Mesendoderm (in vitro differentiated cells): ENCODE results near the gene ARHGAP10.

Source experiments
- DNase-seq: peaks from one replicate; pipeline ENCODE4 v3.0.0; 2013
- H2AK5ac ChIP-seq: 2 replicates; pipeline ENCODE4 v1.6.1; 2013; ENCODE audit warnings: low read length, inconsistent platforms
- H2BK120ac ChIP-seq: 2 replicates; pipeline ENCODE4 v1.6.1; 2013; ENCODE audit warnings: low read depth, mild to moderate bottlenecking, low read length, moderate library complexity, mixed read lengths
- H2BK15ac ChIP-seq: replicated peaks from 2 replicates; pipeline ENCODE4 v1.6.1; 2013; ENCODE audit warnings: low read depth, mild to moderate bottlenecking, moderate library complexity
- H2BK5ac ChIP-seq: 2 replicates; pipeline ENCODE4 v1.6.1; 2013; ENCODE audit warnings: low read length, inconsistent platforms
- H3K18ac ChIP-seq: 2 replicates; pipeline ENCODE4 v1.6.1; 2013; ENCODE audit warnings: mild to moderate bottlenecking, low read length, mixed read lengths
- H3K23ac ChIP-seq: one replicate; pipeline ENCODE4 v1.6.1; 2013; ENCODE audit warnings: low read length
- H3K27ac ChIP-seq: 2 replicates; pipeline ENCODE4 v1.5.1; 2013; ENCODE audit warnings: low read depth, mild to moderate bottlenecking, inconsistent platforms, low read length, moderate library complexity
- H3K27me3 ChIP-seq: 2 replicates; pipeline ENCODE4 v1.6.1; 2013; ENCODE audit warnings: low read length, control low read depth, mild to moderate bottlenecking, inconsistent platforms; ENCODE audit not compliant: insufficient read depth, poor library complexity
- H3K36me3 ChIP-seq: 2 replicates; pipeline ENCODE4 v1.6.1; 2013; ENCODE audit warnings: low read length, inconsistent platforms; ENCODE audit not compliant: control insufficient read depth, insufficient read depth
- H3K4ac ChIP-seq: one replicate; pipeline ENCODE4 v1.6.1; 2013; ENCODE audit warnings: low read depth, mild to moderate bottlenecking, low read length, moderate library complexity
- H3K4me1 ChIP-seq: 2 replicates; pipeline ENCODE4 v1.6.1; 2013; ENCODE audit warnings: low read depth, low read length, inconsistent platforms; ENCODE audit not compliant: control insufficient read depth
- H3K4me2 ChIP-seq: 2 replicates; pipeline ENCODE4 v1.6.1; 2013; ENCODE audit warnings: low read length
- H3K4me3 ChIP-seq: 2 replicates; pipeline ENCODE4 v1.5.1; 2013; ENCODE audit warnings: mild to moderate bottlenecking, low read length
- H3K56ac ChIP-seq: one replicate; pipeline ENCODE4 v1.6.1; 2013; ENCODE audit warnings: low read length
- H3K79me1 ChIP-seq: 2 replicates; pipeline ENCODE4 v1.6.1; 2013; ENCODE audit warnings: low read length, inconsistent platforms
- H3K79me2 ChIP-seq: 2 replicates; pipeline ENCODE4 v1.6.1; 2013; ENCODE audit warnings: mild to moderate bottlenecking, low read length; ENCODE audit not compliant: control insufficient read depth, insufficient read depth
- H3K9ac ChIP-seq: 2 replicates; pipeline ENCODE4 v1.6.1; 2013; ENCODE audit warnings: low read length, inconsistent platforms
- H4K5ac ChIP-seq: one replicate; pipeline ENCODE4 v1.6.1; 2013; ENCODE audit warnings: low read length
- H4K8ac ChIP-seq: one replicate; pipeline ENCODE4 v1.6.1; 2013; ENCODE audit warnings: low read depth, mild to moderate bottlenecking, control low read depth, low read length, moderate library complexity
- WGBS: extraction: QIAGEN DNeasy Blood & Tissue Kit; methylation state at CpG from one replicate; pipeline ENCODE4 v1.1.7; 2013; ENCODE audit warnings: low lambda C conversion rate, missing lambda C conversion rate; ENCODE audit not compliant: insufficient coverage; ENCODE audit errors: extremely low coverage; 5-methylcytosine and 5-hydroxymethylcytosine counted together

Gene ARHGAP10

DNA sequence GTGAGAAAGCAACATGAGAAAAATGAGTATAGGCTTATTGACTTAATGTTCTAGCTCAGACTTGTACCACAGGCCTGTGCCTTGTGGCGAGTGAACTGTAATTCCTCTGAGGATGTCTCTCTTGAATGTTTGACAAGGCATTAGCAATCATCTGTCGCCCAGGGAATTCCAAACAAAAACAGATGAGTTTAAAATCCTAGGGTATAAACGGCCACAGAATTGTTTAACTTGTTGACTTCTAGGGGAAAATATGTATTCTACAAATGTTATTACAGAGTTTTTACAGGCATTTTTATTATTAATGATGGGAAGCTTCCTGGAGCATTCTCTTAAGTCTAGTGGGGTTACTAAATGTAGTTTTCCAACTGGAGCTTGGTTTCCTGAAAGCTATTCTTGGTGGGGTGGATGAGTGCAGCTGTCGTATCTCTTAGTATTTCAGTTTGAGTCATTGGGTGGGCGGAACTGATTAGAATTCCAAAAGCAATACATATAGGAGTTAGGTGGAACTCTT is 40.6 kb downstream of the ARHGAP10 start:
- Histone ChIP-seq H3K9ac (no peak overlapping the region), H4K8ac (no peak overlapping the region), H3K27me3 (no peaks in the 10 kb centered on the region), H2BK120ac (no peak overlapping the region), H2BK15ac (no peak overlapping the region), H3K4me3 (no peak overlapping the region), H3K79me1 (peaks cover 4% of the 10 kb centered on the region), H3K4me2 (no peak overlapping the region), H2BK5ac (no peak overlapping the region), H3K23ac (no peak overlapping the region), H3K27ac (no peak overlapping the region), H3K36me3 (no peaks in the 10 kb centered on the region), H2AK5ac (no peak overlapping the region), H3K4ac (no peak overlapping the region), H3K56ac (no peak overlapping the region), H3K79me2 (no peaks in the 10 kb centered on the region), H3K18ac (no peak overlapping the region), H4K5ac (no peak overlapping the region), H3K4me1 (peaks cover 2% of the 10 kb centered on the region)
- no CpG with 5 or more reads among the region's 5 CpGs for WGBS
- no peak for DNase-seq

DNA sequence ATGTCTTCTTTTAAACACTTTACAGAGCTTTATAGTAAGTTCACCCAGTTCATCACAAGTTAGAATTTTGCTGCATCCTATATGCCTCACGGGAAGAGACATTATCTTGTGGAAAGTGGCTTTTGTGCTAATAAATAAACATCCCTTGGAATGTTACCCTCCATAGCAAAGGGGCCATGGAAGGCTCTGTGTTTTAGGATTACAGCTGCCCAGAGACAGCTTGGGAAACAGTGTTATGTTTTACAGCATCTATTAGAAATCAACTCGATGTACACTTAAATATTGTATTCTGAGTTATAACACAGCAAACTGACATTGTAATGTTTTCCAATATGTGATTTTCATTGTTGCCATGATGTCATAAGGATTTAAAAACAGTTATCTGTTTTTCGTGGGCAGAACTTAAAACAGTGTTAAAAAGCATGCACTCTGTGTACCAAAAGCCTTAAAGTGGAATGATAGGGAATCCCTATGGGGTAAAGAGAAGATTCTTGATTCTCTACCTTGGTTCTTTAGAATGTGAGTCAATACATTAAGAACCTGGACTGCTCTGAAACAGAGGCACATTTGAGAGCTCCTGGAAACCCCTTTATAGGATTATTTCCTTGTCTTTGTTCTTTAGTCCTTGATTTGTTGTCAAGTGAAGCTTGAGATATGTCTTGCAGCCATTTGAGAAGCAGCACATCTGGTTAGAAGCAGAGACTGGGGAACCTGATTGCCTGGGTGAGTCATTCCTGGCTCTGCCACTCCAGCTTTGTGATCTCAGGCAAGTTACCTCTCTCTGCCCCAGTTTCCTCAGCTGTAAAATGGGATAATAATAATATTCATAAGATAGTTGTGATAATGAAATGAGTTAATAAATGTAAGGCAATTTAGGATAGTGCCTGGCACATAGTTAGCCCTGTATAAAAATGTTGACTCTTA is 41.6 kb downstream of the ARHGAP10 start:
- Histone ChIP-seq H3K56ac (no peak overlapping the region), H3K36me3 (no peaks in the 10 kb centered on the region), H3K9ac (no peak overlapping the region), H3K4ac (no peak overlapping the region), H3K79me1 (peaks cover 4% of the 10 kb centered on the region), H4K8ac (no peak overlapping the region), H4K5ac (no peak overlapping the region), H2BK5ac (no peak overlapping the region), H2BK15ac (no peak overlapping the region), H3K4me1 (peaks cover 2% of the 10 kb centered on the region), H3K27ac (no peak overlapping the region), H3K23ac (no peak overlapping the region), H3K27me3 (no peaks in the 10 kb centered on the region), H3K4me2 (no peak overlapping the region), H3K4me3 (no peak overlapping the region), H2AK5ac (no peak overlapping the region), H3K79me2 (no peaks in the 10 kb centered on the region), H2BK120ac (no peak overlapping the region), H3K18ac (no peak overlapping the region)
- WGBS, result no CpG with 5 or more reads among the region's 3 CpGs
- DNase-seq, result peak; percentile 33

DNA sequence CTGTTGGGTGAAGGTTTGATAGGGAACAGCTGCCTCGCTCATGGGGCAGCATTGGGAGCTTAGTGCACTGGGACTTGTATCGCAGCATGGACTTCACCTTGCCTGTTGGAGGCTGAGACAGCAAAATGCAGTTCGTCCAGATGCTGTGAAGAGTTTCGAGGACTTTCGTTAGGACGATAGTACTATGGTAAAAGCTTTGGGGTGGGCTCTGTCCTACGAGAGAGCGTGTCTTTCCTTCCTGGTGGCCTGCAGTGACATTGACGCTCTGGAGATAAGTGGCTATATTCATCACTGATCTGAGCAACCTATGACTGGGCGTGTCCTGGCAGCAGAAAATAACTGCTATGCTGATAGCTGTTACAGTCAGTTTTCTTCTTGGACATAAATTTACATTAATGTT is 44.8 kb downstream of the ARHGAP10 start:
- WGBS, result no CpG with 5 or more reads among the region's 10 CpGs
- H3K36me3 ChIP-seq, result no peaks in the 10 kb centered on the region

DNA sequence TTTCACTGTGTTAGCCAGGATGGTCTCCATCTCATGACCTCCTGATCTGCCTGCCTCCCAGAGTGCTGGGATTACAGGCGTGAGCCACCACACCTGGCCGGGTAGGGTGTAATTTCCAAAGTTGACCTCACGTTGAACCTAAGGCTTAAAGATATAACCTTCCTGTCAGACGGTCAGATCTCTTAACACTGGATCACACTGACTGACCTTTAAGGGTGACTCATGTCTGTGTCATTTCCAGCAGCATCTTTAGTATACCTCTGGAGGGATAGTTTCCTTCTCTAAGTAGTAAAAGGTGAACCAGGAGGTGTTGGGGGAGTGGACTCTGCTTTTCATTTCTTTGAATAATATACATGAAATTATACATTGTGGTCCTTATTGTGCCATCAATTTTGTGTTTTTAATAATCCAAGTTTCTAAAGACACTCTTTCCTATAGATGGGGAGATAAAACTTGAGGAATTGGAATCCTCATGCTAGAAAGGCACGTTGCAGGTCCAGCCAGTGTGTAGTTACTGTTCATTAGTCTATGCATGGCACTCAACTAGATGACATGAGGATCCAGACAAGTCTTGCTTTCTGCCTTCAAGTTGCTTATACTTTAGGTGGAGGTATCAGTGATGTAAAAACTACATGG is 45.7 kb downstream of the ARHGAP10 start:
- Histone ChIP-seq H3K27ac (no peak overlapping the region), H3K36me3 (no peaks in the 10 kb centered on the region), H3K79me2 (no peaks in the 10 kb centered on the region), H3K27me3 (no peaks in the 10 kb centered on the region), H3K18ac (no peak overlapping the region), H4K5ac (no peak overlapping the region), H3K56ac (no peak overlapping the region), H2AK5ac (no peak overlapping the region), H4K8ac (no peak overlapping the region), H2BK5ac (no peak overlapping the region), H3K9ac (no peak overlapping the region), H3K4me3 (no peak overlapping the region), H3K23ac (no peak overlapping the region), H3K4me1 (peaks cover 2% of the 10 kb centered on the region), H3K4me2 (no peak overlapping the region), H3K79me1 (peaks cover 7% of the 10 kb centered on the region), H3K4ac (no peak overlapping the region), H2BK15ac (no peak overlapping the region), H2BK120ac (no peak overlapping the region)
- DNase-seq, result peak; percentile 76
- WGBS, result no CpG with 5 or more reads among the region's 5 CpGs

More for the DNA sequence above, 44.8 kb downstream of the ARHGAP10 start:
- no peak overlapping the region for H3K4me3 ChIP-seq
- no peak overlapping the region for H3K9ac ChIP-seq
- H3K4me1 ChIP-seq, result peaks cover 2% of the 10 kb centered on the region
- H3K23ac ChIP-seq, result no peak overlapping the region
- no peaks in the 10 kb centered on the region for H3K79me2 ChIP-seq
- H4K8ac ChIP-seq, result no peak overlapping the region
- no peak overlapping the region for H3K4me2 ChIP-seq
- DNase-seq, result no peak
- H3K4ac ChIP-seq, result no peak overlapping the region
- H3K18ac ChIP-seq, result no peak overlapping the region
- no peak overlapping the region for H2AK5ac ChIP-seq
- no peak overlapping the region for H2BK15ac ChIP-seq
- H2BK120ac ChIP-seq, result no peak overlapping the region
- no peak overlapping the region for H2BK5ac ChIP-seq
- peaks cover 7% of the 10 kb centered on the region for H3K79me1 ChIP-seq
- no peaks in the 10 kb centered on the region for H3K27me3 ChIP-seq
- no peak overlapping the region for H3K56ac ChIP-seq
- H3K27ac ChIP-seq, result no peak overlapping the region
- H4K5ac ChIP-seq, result no peak overlapping the region

DNA sequence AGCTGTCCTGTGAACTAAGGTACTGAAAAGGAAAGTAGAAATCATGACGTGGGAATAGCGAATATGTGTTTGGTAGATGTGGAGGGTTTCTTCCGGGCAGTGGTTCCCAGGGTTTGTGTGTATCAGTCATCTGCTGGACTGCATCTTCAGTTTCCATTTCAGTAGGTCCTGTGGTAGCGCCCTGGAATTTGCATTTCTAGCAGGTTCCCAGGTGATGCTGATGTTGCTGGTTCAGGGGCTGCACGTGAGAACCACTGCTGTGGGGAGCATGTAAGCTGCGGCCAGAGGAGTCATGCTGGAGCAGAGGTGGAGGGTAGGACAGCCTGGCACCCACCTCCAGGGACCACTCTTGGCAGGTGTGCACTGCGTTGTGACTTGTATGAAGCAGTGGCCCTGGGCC is 47.1 kb downstream of the ARHGAP10 start:
- Histone ChIP-seq H3K79me1 (peaks cover 7% of the 10 kb centered on the region), H4K5ac (no peak overlapping the region), H3K36me3 (no peaks in the 10 kb centered on the region), H3K56ac (no peak overlapping the region), H3K27ac (no peak overlapping the region), H3K23ac (no peak overlapping the region), H3K27me3 (no peaks in the 10 kb centered on the region), H3K79me2 (no peaks in the 10 kb centered on the region), H2AK5ac (no peak overlapping the region), H3K18ac (no peak overlapping the region), H3K4me2 (no peak overlapping the region), H3K4me1 (peaks cover 2% of the 10 kb centered on the region), H2BK15ac (no peak overlapping the region), H3K4me3 (no peak overlapping the region), H3K9ac (no peak overlapping the region), H4K8ac (no peak overlapping the region), H2BK5ac (no peak overlapping the region), H3K4ac (no peak overlapping the region), H2BK120ac (no peak overlapping the region)
- no peak for DNase-seq
- no CpG with 5 or more reads among the region's 7 CpGs for WGBS
